ENCODE results near the gene CT45A9. TPM values are rescaled to one million over a fixed set of nuclear protein-coding genes. Genes with fewer than 3 reads are reported as not detected.
"Not testable (repeated sequence)": the region's sequence is repeated elsewhere in the genome, so short reads cannot be mapped to it uniquely, and the experiment has no call there.

The CT45A9 gene
- total RNA-seq, 1 donor from 2014 or later, result not detected

DNA sequence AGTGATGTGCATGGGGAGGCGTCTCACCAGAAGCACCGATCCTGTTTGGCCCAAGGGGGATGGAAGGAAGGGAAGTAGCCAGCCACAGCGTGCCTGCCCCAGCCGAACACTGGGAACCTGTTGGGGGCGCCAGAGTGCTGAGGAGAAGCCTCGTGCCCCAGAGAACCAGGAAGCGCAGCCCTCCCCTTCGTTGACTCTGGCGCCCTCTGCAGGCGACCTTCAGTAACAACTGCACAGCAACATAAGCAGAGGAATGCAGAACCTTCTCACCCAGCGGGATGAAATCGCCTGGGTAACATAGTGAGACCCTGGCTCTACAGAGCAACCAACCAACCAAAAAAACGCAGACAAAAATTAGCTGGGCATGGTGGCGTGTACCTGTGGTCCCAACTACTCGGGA lies 17.4 kb upstream of the CT45A9 start:
- H2AFZ ChIP-seq (ENCODE audit: low read depth, low read length); H3K9me3 Mint-ChIP-seq (ENCODE audit: unreplicated experiment); H3K36me3 Mint-ChIP-seq (ENCODE audit: low read depth, unreplicated experiment); FAIRE-seq; H3K27ac ChIP-seq (ENCODE audit: low read depth, low read length); H3K79me2 ChIP-seq (ENCODE audit: insufficient read depth, low read length); H3K36me3 ChIP-seq (ENCODE audit: insufficient read depth, low read length); H4K20me1 ChIP-seq (ENCODE audit: insufficient read depth, low read length); H3K27me3 Mint-ChIP-seq (ENCODE audit: low read depth, unreplicated experiment); H3K4me1 ChIP-seq (ENCODE audit: insufficient read depth, low read length); H3K27ac Mint-ChIP-seq (ENCODE audit: unreplicated experiment); H3K4me1 Mint-ChIP-seq (ENCODE audit: low read depth, unreplicated experiment); H3K4me3 ChIP-seq (ENCODE audit: insufficient read depth, low read depth, low read length); H3K4me2 ChIP-seq (ENCODE audit: low read length); H3K9ac ChIP-seq (ENCODE audit: low read length); H3K9me3 ChIP-seq (ENCODE audit: insufficient read depth, low read depth, low read length); H3K4me3 Mint-ChIP-seq (ENCODE audit: unreplicated experiment); H3K27me3 ChIP-seq (ENCODE audit: insufficient read depth, low read length); DNase-seq (ENCODE audit: low read depth): not testable (repeated sequence)

DNA sequence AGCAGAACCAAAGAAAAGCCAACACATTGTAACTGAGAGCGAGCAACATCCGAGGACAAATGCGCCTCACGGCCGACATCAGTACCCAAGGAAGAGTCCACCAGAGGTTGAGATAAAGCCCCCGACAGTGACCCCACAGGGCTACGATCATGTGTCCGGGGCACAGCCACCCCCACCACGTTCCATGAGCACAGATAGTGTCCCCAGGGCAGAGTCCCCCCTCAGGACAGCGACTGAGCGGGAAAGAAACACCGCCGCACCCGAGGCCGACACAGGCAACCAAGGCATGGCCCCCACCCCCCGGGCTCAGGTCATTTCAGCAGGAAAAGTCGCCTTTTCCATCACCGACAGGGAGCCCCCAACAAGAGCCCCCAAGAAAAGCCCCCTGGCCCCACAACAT lies 16.6 kb upstream of the CT45A9 start:
- H3K4me1 Mint-ChIP-seq (ENCODE audit: low read depth, unreplicated experiment); FAIRE-seq; H3K4me2 ChIP-seq (ENCODE audit: low read length); H3K27ac Mint-ChIP-seq (ENCODE audit: unreplicated experiment); H2AFZ ChIP-seq (ENCODE audit: low read depth, low read length); H3K9me3 ChIP-seq (ENCODE audit: insufficient read depth, low read depth, low read length); H3K36me3 ChIP-seq (ENCODE audit: insufficient read depth, low read length); H4K20me1 ChIP-seq (ENCODE audit: insufficient read depth, low read length); H3K4me1 ChIP-seq (ENCODE audit: insufficient read depth, low read length); H3K4me3 Mint-ChIP-seq (ENCODE audit: unreplicated experiment); H3K36me3 Mint-ChIP-seq (ENCODE audit: low read depth, unreplicated experiment); DNase-seq (ENCODE audit: low read depth); H3K27ac ChIP-seq (ENCODE audit: low read depth, low read length); H3K79me2 ChIP-seq (ENCODE audit: insufficient read depth, low read length); H3K4me3 ChIP-seq (ENCODE audit: insufficient read depth, low read depth, low read length); H3K9me3 Mint-ChIP-seq (ENCODE audit: unreplicated experiment); H3K27me3 ChIP-seq (ENCODE audit: insufficient read depth, low read length); H3K9ac ChIP-seq (ENCODE audit: low read length); H3K27me3 Mint-ChIP-seq (ENCODE audit: low read depth, unreplicated experiment): not testable (repeated sequence)

DNA sequence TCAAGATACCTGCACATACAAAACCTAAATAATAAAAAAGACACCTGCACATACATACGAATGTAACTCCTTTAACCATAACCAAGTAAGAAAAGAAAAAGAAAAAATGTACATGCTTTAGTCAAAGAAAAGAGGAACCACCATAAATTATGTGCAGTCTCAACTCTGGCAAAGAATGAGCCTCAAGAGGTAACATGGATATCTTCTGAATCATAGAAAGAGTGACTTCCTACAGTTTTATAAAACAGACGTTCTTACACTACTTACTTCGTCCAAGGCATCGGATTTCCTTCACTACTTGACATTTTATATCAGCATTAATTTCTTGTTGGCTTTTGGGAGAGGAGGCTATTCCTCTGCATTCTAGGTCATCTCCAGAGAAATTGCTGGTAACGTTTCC lies 11.1 kb upstream of the CT45A9 start:
- not testable (repeated sequence) for H3K27me3 Mint-ChIP-seq (ENCODE audit: low read depth, unreplicated experiment); H3K9me3 Mint-ChIP-seq (ENCODE audit: unreplicated experiment); H2AFZ ChIP-seq (ENCODE audit: low read depth, low read length); H3K4me3 Mint-ChIP-seq (ENCODE audit: unreplicated experiment); H3K9ac ChIP-seq (ENCODE audit: low read length); H3K36me3 Mint-ChIP-seq (ENCODE audit: low read depth, unreplicated experiment); FAIRE-seq; H3K4me1 Mint-ChIP-seq (ENCODE audit: low read depth, unreplicated experiment); DNase-seq (ENCODE audit: low read depth); H3K79me2 ChIP-seq (ENCODE audit: insufficient read depth, low read length); H3K27ac Mint-ChIP-seq (ENCODE audit: unreplicated experiment); H3K4me1 ChIP-seq (ENCODE audit: insufficient read depth, low read length); H3K4me3 ChIP-seq (ENCODE audit: insufficient read depth, low read depth, low read length); H3K36me3 ChIP-seq (ENCODE audit: insufficient read depth, low read length); H3K9me3 ChIP-seq (ENCODE audit: insufficient read depth, low read depth, low read length); H3K27ac ChIP-seq (ENCODE audit: low read depth, low read length); H3K4me2 ChIP-seq (ENCODE audit: low read length); H3K27me3 ChIP-seq (ENCODE audit: insufficient read depth, low read length); H4K20me1 ChIP-seq (ENCODE audit: insufficient read depth, low read length)

DNA sequence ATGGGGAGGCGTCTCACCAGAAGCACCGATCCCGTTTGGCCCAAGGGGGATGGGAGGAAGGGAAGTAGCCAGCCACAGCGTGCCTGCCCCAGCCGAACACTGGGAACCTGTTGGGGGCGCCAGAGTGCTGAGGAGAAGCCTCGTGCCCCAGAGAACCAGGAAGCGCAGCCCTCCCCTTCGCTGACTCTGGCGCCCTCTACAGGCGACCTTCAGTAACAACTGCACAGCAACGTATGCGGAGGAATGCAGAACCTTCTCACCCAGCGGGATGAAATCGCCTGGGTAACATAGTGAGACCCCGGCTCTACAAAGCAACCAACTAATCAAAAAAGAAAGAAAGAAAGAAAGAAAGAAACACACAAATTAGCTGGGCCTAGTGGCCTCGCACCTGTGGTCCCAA lies 17.2 kb downstream of the CT45A9 start, which contains the start of gene CT45A8:
Gene CT45A8, minus strand, starts transcription at position 101 of the 400 bp plus-strand sequence. CDS start 3,755 bp downstream, outside the sequence.
- H3K27me3 Mint-ChIP-seq (ENCODE audit: low read depth, unreplicated experiment); H3K27ac Mint-ChIP-seq (ENCODE audit: unreplicated experiment); H3K4me3 ChIP-seq (ENCODE audit: insufficient read depth, low read depth, low read length); H3K4me2 ChIP-seq (ENCODE audit: low read length); H3K4me3 Mint-ChIP-seq (ENCODE audit: unreplicated experiment); H4K20me1 ChIP-seq (ENCODE audit: insufficient read depth, low read length); H3K4me1 ChIP-seq (ENCODE audit: insufficient read depth, low read length); H3K27me3 ChIP-seq (ENCODE audit: insufficient read depth, low read length); H3K36me3 Mint-ChIP-seq (ENCODE audit: low read depth, unreplicated experiment); H3K79me2 ChIP-seq (ENCODE audit: insufficient read depth, low read length); H3K9me3 Mint-ChIP-seq (ENCODE audit: unreplicated experiment); H3K9me3 ChIP-seq (ENCODE audit: insufficient read depth, low read depth, low read length); H3K9ac ChIP-seq (ENCODE audit: low read length); H3K4me1 Mint-ChIP-seq (ENCODE audit: low read depth, unreplicated experiment); H3K27ac ChIP-seq (ENCODE audit: low read depth, low read length); DNase-seq (ENCODE audit: low read depth); FAIRE-seq; H2AFZ ChIP-seq (ENCODE audit: low read depth, low read length); H3K36me3 ChIP-seq (ENCODE audit: insufficient read depth, low read length): not testable (repeated sequence)

DNA sequence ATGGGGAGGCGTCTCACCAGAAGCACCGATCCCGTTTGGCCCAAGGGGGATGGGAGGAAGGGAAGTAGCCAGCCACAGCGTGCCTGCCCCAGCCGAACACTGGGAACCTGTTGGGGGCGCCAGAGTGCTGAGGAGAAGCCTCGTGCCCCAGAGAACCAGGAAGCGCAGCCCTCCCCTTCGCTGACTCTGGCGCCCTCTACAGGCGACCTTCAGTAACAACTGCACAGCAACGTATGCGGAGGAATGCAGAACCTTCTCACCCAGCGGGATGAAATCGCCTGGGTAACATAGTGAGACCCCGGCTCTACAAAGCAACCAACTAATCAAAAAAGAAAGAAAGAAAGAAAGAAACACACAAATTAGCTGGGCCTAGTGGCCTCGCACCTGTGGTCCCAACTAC lies 34.4 kb downstream of the CT45A9 start, which contains the start of gene CT45A7:
Gene CT45A7, minus strand, starts transcription at position 101 of the 400 bp plus-strand sequence. CDS start 3,747 bp downstream, outside the sequence.
- not testable (repeated sequence) for H4K20me1 ChIP-seq (ENCODE audit: insufficient read depth, low read length); H3K79me2 ChIP-seq (ENCODE audit: insufficient read depth, low read length); DNase-seq (ENCODE audit: low read depth); H3K27ac Mint-ChIP-seq (ENCODE audit: unreplicated experiment); H3K4me1 ChIP-seq (ENCODE audit: insufficient read depth, low read length); H3K27ac ChIP-seq (ENCODE audit: low read depth, low read length); H3K27me3 ChIP-seq (ENCODE audit: insufficient read depth, low read length); H3K4me3 Mint-ChIP-seq (ENCODE audit: unreplicated experiment); FAIRE-seq; H3K9me3 Mint-ChIP-seq (ENCODE audit: unreplicated experiment); H3K4me3 ChIP-seq (ENCODE audit: insufficient read depth, low read depth, low read length); H3K27me3 Mint-ChIP-seq (ENCODE audit: low read depth, unreplicated experiment); H3K4me1 Mint-ChIP-seq (ENCODE audit: low read depth, unreplicated experiment); H3K36me3 Mint-ChIP-seq (ENCODE audit: low read depth, unreplicated experiment); H3K4me2 ChIP-seq (ENCODE audit: low read length); H2AFZ ChIP-seq (ENCODE audit: low read depth, low read length); H3K36me3 ChIP-seq (ENCODE audit: insufficient read depth, low read length); H3K9ac ChIP-seq (ENCODE audit: low read length); H3K9me3 ChIP-seq (ENCODE audit: insufficient read depth, low read depth, low read length)

- not testable (repeated sequence) for H3K4me3 ChIP-seq (ENCODE audit: insufficient read depth, low read depth, low read length); H3K27me3 ChIP-seq (ENCODE audit: insufficient read depth, low read length); H4K20me1 ChIP-seq (ENCODE audit: insufficient read depth, low read length); H3K36me3 ChIP-seq (ENCODE audit: insufficient read depth, low read length); H3K9ac ChIP-seq (ENCODE audit: low read length); H3K27ac Mint-ChIP-seq (ENCODE audit: unreplicated experiment); H2AFZ ChIP-seq (ENCODE audit: low read depth, low read length); H3K4me2 ChIP-seq (ENCODE audit: low read length); H3K4me3 Mint-ChIP-seq (ENCODE audit: unreplicated experiment); H3K79me2 ChIP-seq (ENCODE audit: insufficient read depth, low read length); H3K4me1 Mint-ChIP-seq (ENCODE audit: low read depth, unreplicated experiment); H3K27me3 Mint-ChIP-seq (ENCODE audit: low read depth, unreplicated experiment); H3K27ac ChIP-seq (ENCODE audit: low read depth, low read length); H3K9me3 ChIP-seq (ENCODE audit: insufficient read depth, low read depth, low read length); DNase-seq (ENCODE audit: low read depth); H3K9me3 Mint-ChIP-seq (ENCODE audit: unreplicated experiment); FAIRE-seq; H3K36me3 Mint-ChIP-seq (ENCODE audit: low read depth, unreplicated experiment); H3K4me1 ChIP-seq (ENCODE audit: insufficient read depth, low read length)
Observed at GRCh38 chrX:135819912-135820311, 51.7 kb downstream of the CT45A9 start, which contains the start of gene CT45A2. CT45A2 (minus strand) TSS chrX:135820012; CDS start chrX:135816265, 3,747 bp downstream.

Data from astrocyte (in vitro differentiated cells and primary cell).